Stimulated activated CD8-positive, alpha-beta memory T cell treated with anti-CD3 and anti-CD28 coated beads, Interleukin-15, amount 100 ng/mL, for 24 hours (primary cell): Measurements from ENCODE around the gene SORCS3.

Experiments
- DNase-seq: peaks from one replicate; pipeline ENCODE4 v3.0.0-alpha.2; 2020; ENCODE audit warnings: low read depth

SORCS3 gene

GRCh38 chr10:104646146-104646545, 5.1 kb downstream of the SORCS3 start:
- no peak for DNase-seq

DNA sequence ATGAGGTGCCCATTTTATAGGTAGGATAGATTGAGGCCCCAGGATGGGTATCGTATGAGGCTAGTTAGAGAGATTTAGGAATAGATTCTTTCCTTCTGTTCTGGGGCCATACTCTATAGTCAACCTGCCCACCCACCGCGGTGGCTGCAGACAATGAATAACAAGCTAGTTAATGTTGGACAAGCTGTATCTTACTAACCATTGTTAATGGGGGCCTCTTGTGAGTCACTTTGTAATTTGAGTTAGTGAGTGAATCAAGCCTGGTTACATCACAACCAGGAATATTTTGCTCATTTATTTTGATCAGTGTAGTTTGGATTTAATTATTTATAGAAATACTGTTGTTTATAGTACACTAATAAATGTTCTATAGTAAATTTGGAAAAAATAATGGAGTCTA, 7.3 kb downstream of the SORCS3 start:
- DNase-seq, result no peak

DNA sequence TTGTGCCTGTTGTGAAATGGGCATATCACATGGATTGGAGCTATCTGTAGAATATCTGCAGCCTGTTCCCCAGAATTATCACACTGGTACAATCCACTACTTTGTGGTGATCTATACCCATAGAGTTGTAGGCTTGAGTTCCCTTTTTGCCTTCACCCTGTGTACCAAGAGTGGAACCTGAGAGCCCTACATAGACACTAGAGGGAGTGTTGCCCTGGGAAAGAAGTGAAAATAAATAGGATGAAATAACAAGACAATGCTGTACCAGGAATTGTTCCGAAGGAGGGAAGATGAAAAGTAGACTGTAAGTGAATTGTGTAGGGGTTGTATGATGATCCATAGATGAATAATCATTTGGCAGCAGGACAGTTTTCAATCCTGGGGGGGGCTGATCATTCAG, 9.0 kb downstream of the SORCS3 start:
- DNase-seq, result no peak

GRCh38 chr10:104650635-104651331, 9.7 kb downstream of the SORCS3 start:
- DNase-seq, result no peak

- DNase-seq, result no peak
Measured at GRCh38 chr10:104657036-104657435, 15.9 kb downstream of the SORCS3 start.

- DNase-seq, result no peak
Measured at GRCh38 chr10:104657457-104657856, 16.4 kb downstream of the SORCS3 start.

GRCh38 chr10:104658067-104658466, 17.0 kb downstream of the SORCS3 start:
- DNase-seq, result no peak

DNA sequence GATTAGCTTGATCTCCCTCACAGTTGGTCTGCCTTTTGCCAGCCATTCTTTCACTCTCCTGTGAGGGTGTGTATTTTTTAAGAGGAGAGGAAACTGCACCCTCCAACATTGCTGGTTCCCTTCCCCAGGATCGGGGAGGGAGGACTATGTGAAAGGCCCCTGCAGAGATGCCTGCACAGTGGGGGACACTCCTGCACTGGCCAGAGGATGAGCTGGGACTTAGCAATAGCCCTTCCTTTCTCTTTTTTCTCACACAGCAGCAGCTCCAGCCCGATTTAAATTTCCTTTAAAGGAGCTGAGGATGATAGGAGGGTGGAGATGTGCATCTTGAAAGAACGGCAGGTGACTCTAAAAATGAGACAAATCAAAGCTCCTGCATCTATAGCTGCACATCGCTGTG, 18.7 kb downstream of the SORCS3 start:
- DNase-seq, result no peak

DNA sequence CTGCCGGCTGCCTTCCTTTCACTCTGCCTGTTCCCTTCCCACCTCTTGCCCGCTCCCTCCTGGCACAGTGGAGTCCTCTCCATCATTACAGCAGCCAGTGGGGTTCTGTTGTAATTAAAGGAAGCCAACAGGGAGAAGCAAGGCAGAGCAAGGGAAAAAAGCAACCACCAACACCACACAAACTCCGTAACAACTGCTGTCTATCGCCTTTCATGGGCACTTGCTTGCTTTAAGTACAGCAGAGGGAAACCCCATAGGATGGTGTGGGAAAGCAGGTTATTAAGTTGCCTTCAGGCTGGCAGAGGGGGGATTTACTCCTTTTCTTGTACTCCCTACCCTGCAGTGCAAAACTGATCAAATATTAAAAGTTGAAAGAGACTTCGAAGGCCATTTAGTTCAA, 22.0 kb downstream of the SORCS3 start:
- no peak for DNase-seq

DNA sequence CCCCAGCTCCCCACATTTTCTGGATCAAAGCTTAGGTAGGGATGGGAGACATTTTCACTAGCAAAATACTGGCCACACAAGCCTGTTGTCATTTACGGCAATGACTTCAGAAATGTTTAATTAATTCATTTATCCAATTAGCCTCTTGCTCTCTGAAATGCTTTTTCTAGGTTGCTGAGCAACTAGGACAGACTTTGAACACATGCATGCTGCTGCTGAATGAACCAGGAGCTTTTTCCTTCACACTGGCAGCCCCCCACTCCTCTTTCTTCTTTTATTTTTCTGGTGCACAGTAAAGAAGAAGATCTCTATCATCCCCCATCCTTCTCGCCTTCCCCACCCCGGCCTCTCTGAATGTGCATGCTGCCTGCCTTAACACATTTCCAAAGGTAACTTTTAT, 22.5 kb downstream of the SORCS3 start:
- DNase-seq, result no peak

DNA sequence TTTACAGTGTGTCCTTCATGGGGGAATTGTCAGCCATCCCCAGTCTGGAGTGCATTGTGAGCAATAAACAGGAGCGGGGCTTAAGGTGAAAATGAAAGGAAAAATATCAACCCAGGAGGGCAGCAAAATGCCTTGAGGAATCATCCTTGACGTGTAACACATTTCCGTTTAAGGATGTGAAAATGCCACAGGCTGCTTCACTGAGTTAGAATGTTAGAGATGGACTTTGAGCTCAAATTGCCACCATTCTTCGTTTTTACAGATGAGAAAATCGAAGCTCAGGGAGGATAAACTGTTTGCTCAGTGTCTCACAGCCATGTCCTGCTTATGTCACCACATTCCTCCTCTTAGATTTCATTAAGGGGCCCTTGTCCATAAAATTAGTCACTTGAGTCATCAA, 23.1 kb downstream of the SORCS3 start:
- DNase-seq, result no peak

GRCh38 chr10:104665174-104665573, 24.1 kb downstream of the SORCS3 start:
- no peak for DNase-seq

DNA sequence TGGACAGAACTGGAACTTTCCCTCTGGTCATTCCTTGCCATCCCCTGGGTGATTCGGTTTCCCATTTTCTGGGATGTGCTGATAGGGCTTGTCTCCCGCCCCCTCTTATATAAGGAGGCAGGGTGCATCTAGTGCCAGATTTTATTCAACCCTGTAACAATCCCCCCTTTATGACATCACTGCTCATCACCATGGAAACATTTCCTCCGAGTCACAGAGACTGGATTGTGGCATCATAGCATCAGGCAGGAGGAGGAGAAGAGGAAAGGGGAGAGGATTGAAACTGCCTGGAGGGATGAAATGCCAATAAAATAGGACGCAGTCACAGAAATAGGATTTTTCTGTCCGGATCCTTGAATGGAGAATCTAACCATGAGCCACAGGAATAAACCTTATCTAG, 25.0 kb downstream of the SORCS3 start:
- no peak for DNase-seq

DNA sequence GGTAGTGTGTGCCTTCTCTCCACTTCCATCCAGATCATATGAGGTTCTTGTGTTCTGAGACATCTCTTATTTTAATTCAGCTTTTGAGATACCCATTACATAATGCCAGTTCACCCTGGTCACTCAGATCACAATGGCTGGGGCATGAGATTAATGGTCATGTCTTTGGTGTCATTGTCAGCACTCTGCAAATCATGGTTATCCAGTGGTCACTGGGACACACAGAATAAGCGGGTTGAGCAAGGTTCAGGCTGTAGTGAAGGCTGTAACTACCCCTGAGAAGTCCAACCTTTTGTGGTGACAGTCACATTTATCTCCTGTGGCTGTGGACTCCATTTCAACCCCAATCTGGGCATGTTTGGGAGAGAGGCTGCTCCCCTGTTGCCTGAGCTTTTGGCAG, 35.8 kb downstream of the SORCS3 start:
- no peak for DNase-seq

DNA sequence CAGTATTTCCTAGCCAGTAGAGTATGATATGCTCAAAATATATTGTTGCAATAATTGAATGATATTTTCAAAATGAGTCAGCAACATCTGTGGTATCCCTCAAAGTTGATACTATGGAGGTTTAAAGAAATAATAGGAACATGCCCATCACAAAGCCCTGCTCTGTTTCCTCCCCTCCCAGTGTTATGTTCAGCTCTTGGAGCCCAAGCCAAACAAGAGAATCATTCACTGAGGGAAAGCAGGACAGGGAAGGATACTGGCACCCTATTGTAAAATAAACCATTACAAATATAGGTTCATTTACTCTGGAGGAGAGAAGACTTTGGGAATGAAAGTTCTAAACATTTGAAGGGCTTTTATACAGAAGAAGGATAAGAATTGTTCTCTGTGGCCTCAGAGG, 37.6 kb downstream of the SORCS3 start:
- no peak for DNase-seq

DNA sequence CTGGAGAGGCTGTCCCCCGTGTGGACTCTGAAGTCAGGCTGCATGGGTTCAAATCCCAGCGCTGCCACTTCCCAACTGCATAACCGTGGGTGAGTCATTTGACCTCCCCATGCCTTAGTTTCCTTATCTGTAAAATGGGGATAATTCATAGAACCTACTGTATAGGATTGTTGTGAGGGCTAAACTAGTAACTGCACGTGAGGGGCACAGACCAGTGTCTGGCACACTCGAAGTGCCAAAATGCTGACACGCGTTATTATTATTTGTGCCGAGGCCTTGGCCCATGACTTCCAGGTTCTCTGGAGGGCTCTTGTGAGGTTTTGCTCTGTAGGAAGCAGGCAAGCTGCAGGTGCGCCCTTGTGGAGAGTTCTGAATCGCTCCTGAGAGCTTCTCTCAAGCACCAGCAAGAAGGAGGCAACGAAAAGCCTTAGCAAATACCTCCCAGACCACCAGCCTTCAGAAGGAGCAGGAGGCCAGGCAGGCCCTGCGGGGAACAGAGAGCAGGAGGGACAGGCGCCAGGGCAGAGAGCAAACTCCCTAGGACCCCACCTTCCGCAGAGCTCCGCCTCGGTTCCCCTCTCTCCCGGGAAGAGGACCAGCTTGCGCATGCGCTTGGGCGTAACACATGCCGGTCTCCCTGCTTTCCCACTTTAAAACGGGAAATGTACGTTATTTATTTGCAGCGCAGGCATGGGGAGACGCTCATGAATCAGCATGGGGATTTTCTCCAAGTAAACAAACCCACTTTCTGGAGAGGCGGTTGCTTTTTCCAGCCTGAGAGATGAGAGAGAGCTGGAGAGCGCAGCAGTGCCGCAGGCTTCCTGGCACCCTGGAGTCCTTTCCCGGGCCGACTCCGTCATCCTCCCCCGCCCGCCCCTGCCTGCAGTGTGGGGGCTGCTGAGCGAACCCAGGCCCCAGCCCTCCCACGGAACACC, 39.6 kb downstream of the SORCS3 start:
- no peak for DNase-seq

GRCh38 chr10:104681485-104681884, 40.4 kb downstream of the SORCS3 start:
- no peak for DNase-seq

DNA sequence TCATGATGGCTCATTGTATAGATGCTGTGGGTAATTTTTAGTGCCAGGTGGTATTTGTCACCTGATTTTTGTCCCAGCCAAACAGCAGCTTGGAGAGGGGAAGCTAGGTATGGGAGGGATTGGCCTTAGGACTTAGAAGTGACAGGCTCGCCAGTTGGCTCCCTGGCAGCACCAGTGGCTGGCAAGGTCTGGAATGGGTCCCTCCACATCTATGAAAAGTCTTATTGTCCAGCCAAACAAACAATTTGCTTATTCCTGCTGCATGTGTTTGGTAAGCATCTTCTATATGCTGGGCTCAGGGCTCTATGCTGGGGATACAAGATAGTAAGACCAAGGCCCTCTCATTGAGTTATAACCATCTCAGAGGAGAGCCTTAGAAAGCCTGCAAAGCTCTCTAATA, 42.5 kb downstream of the SORCS3 start:
- DNase-seq, result no peak

DNA sequence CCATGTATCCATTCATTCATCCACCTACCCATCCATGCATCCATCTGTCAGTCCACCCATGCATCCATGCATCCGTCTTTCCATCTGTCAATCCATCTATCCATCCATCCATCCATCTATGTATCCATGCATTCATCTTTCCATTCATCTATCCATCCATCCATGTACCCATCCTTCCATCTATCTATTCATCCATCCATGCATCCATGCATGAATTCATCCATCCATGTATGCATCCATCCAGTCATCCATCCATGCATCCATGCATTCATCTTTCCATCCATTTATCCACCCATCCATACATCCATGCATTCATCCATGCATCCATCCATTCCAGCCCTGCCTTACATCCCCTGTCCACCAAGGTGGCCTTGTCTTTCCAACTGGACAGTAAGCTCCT, 45.7 kb downstream of the SORCS3 start:
- DNase-seq, result no peak

- no peak for DNase-seq
Measured at GRCh38 chr10:104688251-104689042, 47.4 kb downstream of the SORCS3 start.

DNA sequence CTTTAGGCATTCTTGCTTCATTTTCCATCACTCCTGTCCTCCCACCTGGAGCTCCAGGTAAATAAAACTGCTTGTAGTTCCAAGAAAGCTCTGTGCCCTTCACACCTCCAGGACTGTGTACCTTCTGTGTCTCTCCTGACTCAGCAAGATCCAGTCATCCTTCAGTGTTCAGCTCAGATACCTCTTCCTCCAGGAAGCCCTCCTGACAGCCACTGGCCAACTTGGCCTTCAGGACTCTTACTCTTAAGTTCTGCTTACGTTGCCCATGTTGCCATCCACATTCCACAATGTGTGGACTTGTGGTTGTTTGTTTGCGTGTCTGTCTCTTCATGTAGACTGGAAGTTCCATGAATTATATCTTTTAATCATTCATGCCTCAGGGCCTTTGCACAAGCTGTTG, 48.0 kb downstream of the SORCS3 start:
- DNase-seq, result no peak

- no peak for DNase-seq
Measured at GRCh38 chr10:104689547-104689946, 48.5 kb downstream of the SORCS3 start.

DNA sequence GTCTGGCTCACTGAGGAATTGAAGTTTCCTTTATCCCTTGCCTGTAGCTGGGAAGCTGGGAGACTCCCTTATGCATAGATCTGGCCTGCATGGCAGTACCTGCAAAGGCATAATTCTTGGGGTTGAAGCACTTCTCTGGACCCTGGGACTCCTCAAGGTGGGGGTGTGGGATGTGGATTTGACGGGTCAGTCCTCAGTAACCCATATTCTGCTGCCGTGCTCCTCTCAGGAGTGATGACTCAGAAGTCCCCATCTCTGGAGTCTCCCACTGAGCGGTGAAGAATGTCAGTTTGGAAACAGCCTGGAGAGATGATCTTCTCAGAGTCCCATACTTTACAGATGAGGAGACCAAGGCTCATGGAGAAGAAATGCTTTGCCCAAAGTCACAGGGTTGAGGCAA, 49.0 kb downstream of the SORCS3 start:
- no peak for DNase-seq
